ENCODE measurements around the gene SCAMP4.

SCAMP4 gene, protein sequence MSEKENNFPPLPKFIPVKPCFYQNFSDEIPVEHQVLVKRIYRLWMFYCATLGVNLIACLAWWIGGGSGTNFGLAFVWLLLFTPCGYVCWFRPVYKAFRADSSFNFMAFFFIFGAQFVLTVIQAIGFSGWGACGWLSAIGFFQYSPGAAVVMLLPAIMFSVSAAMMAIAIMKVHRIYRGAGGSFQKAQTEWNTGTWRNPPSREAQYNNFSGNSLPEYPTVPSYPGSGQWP

DNA sequence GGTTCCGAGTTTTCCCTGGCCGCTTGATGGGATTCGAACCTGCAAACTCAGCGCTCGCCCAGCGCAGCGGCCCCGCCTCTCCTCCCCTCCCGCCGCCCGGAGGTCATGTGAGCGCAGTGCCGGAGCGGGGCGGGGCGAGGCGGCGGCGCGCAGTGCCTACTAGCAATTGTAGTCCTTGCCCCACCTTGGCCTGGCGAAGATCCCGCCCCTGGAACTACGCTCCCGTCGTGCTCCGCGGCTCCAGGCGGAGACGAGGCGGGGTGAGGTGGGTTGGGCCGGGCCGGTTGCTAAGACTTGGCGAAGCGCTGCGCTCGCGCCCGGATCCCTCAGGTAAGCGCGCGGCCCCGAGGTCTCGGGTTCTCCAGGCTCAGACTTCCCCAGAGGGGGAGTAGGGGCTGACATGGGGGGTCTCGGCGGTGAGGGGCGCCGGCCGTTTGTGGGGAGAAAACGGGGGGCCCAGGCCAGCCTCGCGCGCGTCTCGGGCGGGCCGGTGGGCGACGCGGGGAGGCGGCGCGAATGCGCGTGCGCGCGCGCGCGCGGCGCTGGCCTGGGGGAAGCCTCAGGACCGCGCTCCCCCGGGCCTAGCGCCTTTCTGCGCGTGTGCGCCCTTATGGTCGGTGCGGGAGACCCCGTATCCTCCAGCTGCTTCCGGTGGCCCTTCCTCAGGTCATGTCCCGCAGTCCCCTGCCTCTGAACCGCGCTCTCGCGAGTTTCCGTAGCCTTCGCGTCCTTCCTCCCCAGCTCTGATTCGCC, at the start of gene SCAMP4, which contains the start of gene ADAT3:
Gene SCAMP4 (plus strand): TSS at position 290 of the 753 bp plus-strand sequence. CDS start 9,621 bp downstream, outside the sequence.
Gene ADAT3 (plus strand): TSS at position 290 of the 753 bp plus-strand sequence. CDS start 6,649 bp downstream, outside the sequence.
- peak; percentile 96 for DNase-seq (ENCODE audit: insufficient read length, low spot score)
- FAIRE-seq: peak; percentile 95

DNA sequence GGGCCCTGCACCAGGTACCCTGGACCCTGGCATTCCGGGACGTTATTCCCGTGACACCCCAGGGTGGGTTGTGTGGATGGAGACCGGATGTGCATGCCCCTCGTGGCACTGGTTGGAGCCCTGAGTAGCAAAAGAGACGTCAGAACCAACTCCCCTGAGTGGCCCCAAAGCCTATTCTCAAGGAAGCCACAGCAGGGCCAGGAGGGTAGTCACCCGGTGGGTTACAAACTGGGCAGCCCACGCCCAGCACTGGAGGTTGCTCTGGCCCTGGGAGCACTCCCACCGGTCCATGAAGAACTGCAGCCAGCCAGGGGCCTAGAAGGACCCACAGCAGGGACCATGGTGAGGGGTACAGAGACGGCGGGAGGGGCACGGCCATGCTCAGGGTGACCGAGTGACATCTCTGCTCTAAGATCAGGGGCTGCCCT, 49.4 kb upstream of the SCAMP4 start:
- no peak for FAIRE-seq

DNA sequence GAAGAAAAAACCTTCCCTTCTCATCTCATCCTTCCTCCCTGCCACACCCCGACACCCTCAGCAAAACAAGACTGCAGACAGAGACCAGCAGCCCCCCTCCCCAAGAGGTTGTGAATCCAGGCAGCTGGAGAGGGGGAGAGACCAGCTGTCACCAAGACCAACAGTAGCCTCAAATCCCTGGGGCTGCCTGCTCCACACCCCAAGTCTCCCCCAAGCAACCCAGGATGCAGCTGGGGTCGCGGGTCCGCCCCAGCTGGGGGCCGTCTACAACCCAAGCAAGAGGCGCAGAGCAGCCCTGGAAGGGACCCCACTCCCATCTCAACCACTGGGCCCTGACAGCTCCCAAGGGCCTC, 48.9 kb upstream of the SCAMP4 start:
- FAIRE-seq (peak; percentile 53), DNase-seq (ENCODE audit: insufficient read length, low spot score) (no peak)

More for the DNA sequence above, 49.4 kb upstream of the SCAMP4 start:
- no peak for DNase-seq (ENCODE audit: insufficient read length, low spot score)

DNA sequence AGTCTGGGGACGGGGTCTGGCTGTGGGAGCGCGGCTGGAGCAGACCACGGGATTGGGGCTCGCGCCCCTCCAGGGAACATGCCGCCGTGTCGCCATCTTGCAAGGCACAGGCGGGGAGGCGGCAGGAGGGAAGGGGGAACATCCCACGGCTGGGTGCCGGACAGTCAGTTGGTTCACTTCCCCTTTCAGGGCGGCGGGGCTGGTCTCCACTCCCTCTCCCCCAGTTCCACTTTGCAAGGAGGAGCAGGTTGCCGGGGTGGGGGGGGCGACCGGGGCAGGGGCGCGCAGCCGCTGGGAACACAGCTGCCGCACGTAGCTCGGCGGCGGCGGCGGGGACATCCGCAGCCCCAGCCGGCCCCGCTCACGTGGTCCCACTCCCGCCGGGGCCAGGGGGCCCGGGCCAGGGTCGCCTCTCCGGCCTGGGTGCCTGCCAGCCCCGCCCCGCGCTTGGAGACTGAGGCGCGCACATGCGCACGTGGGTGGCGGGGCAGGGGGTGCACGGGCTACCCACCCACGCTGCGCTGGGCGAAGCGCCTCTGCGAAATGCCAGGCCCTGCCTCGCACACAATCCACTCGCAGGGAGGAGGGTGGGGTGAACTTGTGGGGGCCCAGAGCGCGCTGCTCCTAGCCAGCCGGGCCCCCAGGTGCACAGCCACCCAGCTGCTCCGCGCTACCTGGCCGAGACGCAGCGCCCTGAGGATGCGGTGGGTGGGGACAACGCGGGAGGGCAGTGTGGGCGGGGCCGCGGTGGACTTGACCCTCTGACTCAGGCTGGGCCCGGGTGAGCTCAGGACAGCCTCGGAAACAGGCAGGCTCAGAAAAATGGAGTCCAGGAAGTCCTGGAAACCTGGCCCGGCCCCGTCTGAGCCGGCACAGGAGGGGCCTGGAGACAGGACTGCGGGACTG, 48.2 kb upstream of the SCAMP4 start:
- DNase-seq (ENCODE audit: insufficient read length, low spot score): peak; percentile 94
- FAIRE-seq: peak; percentile 80

DNA sequence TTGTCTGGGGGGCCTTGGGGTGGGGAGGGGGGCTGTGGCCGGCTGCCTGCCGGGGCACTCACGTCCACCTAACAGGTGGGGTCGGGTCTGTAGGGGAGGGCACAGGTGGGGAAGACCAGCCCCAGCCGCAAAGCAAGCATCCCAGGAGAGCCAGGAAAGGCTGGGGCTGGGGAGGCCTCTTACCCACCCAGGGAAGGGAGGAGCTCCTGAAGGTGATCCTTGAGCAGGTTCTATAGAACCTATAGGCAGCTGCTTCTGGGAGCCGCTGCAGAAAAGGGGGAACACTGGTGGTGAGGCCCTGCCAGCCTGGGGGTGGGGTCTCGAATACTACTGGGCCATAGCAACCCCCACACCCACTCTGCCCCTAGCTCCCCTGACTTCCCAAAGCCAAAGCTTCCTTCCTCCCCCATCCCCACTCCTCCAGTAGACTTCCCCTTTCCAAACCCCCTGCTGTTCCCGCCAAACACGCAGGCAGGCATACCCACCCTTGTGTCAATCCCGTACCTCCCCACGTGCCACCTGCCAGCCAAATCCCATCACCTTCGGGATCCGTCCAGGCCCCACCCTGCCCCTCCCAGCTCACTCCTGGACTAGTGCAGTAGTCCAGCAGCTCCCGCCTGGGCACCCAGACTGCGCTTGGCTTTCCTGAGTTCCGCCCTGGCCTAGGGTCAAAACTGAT, 47.4 kb upstream of the SCAMP4 start:
- FAIRE-seq: no peak

DNA sequence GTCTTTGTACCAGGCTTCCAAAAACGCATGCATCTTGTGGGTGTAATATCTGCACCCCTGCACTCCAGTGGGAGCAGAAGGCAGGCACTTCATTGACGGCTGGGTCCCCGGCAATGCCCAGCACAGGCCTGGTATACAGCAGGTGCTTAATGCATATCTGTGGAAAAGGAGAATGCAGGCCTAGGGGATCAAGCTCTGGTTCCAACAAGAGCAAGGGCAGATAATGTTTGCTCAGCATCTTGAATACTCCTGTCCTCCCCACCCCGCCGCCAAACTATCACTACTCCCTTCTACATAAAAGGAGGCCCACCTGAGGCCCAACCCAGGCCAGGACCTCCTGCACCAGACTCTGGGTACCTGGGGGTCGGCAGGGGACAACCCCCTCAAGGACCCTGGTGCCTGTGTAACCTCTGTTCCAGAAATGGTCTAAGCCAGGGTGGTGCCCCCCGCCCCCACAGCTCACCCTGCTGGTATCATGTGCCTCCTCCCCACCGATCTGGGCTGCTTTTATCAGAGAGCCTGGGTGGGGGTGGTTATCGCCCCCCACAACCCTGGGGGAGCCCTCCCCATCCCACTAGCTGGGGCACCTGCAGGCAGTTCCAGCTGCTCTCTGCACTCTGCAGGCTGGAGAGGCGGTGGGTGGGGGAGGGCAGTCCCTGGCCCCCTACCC, 46.7 kb upstream of the SCAMP4 start:
- no peak for FAIRE-seq
- DNase-seq (ENCODE audit: insufficient read length, low spot score): no peak

More for the DNA sequence above, 47.4 kb upstream of the SCAMP4 start:
- DNase-seq (ENCODE audit: insufficient read length, low spot score): no peak

DNA sequence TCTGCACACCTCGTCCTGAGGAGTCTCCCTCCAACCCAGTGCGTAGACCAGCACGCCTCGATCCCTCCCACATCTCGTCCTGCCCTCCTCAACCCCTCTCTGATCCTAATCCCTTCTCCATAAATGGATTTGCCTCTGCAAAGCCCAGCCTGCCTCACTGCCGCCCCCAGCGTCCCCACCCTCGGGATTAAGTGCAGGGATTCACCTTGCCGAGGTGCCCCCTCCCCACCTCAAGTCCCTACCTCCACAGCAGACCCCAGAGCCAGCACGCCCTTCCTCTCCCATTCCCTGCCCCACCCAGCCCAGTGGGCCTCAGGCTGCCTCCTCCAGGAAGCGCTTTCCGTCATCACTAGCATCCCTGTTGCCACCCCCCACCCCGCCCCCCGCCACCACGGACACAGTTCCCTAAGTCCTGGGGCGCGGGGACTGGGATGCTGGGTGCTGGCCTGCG, 45.8 kb upstream of the SCAMP4 start:
- FAIRE-seq (no peak), DNase-seq (ENCODE audit: insufficient read length, low spot score) (no peak)

DNA sequence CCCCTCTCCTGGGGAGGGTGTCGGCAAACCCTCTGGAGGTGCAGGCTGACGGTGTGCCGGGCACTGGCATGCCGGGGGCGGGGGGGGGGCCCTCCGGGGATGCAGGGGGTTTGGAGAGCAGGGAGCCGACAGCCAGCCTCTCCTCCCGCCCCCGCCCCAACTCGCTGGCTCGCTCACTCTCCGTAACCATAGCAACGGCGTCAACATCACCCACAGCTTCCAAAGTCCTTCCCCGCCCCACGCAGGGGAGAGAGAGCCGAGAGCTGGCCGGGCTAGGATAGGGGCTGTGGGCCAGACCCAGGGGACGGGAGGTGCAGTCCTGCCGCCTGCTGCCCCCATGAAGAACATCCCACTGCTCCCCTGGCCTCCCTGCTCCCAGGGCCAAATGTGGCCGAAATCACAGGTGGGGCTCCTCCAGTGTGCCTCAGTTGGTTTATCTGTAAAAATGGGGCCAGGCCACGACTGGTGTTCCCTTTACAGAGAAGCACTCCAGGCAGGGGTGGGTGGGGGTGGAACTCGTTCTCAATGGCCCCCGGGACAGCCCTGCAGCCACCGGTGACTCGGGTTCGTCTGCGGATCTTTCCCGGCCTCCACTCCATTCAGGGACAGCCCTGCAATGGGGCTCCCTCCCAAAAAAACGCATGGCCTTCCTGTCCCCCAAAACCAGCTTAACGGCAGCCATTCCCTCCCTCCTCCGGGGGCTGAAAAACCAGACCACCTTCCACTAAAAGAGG, 45.0 kb upstream of the SCAMP4 start:
- DNase-seq (ENCODE audit: insufficient read length, low spot score) (no peak), FAIRE-seq (no peak)

DNA sequence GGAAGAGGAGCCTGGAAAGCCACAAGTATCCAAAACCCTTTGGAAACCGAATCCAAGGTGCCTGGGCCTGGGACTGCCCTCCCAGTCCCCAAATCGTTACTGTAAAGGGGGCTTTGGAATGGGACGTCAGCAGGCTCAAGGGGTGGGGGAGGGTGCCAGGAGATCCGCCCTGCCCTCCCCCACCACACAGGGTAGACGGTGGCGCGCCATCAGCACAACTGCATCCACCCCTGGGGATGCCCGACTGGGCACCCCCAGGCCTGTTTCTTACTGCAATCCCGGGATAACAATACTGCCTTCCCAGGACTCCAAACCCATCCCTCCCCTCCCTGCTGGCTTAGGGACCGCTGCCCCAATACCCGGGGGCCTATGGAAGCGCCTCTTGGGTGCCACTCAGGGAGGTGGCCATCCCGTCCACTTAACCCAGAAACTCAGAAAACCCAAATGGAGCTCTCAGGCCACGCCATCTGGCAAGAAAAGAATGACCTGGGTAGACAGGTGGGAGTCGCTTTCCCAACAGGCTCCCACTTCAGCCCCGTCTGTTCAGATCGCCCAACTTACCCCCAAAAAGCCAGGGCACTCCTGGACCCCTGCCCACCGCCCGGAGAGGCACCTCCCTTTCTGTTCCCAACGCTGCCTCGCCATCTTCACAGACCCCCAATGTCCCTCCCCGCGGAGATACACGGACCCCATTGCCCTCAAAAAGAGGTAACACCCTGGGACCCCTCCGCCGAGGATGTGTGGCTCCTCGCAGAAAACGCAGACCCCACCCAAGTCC, 44.2 kb upstream of the SCAMP4 start:
- no peak for DNase-seq (ENCODE audit: insufficient read length, low spot score)
- no peak for FAIRE-seq

DNA sequence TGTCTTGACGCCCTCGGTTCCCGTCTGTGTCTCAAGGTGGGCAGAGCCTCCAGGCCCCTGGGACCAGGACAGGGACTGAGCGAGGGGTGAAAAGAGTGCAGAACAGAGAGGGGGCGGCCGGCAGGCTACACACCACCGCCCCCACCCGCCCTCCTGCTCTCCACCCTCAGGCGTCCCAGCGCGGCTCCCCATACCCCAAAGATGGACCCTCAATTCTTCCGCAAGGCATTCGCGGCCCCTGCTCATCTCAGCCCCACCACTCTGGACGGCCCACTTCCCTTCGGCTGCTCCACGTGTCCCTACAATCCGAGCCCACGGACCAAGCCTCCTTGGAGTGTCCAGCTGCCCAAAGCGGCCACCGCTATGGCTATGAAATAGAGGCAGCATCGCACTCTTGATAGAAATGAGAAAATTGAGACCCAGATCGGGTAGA, 43.6 kb upstream of the SCAMP4 start:
- FAIRE-seq (no peak), DNase-seq (ENCODE audit: insufficient read length, low spot score) (no peak)

DNA sequence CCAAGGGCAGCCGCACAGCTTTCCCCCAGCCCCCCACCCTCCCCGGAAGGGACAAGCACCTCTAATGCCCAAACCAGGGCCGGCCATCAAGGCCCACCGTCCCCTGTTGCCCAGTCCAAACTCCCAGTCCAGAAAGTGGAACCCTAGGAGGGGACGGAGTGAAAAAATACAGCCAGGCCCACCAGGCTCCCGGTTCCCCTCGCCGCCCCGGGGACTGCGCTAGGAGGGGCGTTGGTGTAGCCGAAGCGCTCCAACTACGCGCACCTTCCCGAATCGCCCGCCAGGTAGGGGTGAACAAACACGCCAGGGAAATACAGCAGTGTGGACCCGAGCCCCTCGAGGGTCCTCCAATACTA, 43.2 kb upstream of the SCAMP4 start:
- FAIRE-seq (no peak), DNase-seq (ENCODE audit: insufficient read length, low spot score) (no peak)

DNA sequence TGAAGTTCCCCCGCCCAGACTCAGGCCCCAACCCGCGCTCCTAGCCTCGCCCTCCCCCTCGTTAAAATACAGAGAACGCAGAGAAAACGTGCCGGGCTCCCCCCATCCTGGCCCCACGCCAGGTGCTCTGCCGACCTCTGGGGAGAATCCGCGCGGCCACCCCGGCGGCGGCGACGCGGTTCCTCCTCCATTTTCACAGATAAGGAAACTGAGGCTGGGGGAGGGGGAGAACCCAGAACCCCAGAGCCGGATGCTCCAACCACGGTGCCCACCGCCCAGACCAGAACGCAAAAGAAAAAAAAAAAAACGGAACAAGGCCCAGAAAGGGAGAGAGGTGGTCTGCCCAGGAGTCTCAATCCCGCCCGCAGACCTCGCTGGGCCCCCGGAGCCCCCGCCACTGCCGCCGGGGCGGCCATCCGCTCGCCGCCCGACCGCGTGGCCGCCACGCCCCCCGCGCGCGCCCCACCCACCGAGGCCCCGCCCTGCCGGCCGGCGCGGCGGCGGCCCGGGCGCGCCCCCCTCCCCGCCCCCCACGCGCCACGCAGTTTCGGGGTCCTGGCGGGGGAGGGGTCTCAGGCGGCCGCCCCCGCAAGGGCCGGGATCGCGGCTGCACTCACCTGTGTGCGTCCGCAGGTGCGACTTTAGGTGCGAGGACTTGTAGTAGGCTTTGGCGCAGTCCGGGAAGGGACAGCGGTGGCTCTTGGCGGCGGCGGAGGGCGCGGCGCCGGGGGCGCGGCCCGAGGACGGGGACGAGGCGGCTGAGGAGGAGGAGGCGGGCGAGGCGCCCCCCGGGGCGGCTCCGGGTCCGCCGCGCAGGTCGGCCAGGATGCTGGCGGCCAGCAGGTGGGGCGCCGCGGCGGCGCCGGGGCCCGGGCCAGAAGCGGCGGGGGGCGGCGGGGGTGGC, 42.5 kb upstream of the SCAMP4 start:
- FAIRE-seq: no peak
- peak; percentile 70 for DNase-seq (ENCODE audit: insufficient read length, low spot score)

DNA sequence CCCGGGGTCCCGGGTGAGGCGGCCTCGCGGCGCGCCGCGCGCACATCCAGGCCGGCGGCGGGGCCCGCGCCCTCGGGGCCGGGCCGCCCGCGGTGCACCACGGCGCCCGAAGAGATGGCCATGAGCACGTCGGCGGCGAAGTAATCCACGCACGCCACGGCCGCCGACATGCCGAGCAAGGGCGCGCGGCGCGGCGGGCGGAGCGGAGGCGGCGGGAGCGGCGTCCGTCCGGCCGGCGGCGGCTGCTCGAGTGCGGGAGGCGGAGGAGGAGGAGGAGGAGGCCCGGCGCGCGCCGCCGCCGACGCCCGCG, 41.9 kb upstream of the SCAMP4 start, which contains the start of gene KLF16:
Gene KLF16 (minus strand): TSS at position 252 of the 310 bp plus-strand sequence. CDS start 82 bp downstream, at position 170.
- no peak for DNase-seq (ENCODE audit: insufficient read length, low spot score)
- no peak for FAIRE-seq

DNA sequence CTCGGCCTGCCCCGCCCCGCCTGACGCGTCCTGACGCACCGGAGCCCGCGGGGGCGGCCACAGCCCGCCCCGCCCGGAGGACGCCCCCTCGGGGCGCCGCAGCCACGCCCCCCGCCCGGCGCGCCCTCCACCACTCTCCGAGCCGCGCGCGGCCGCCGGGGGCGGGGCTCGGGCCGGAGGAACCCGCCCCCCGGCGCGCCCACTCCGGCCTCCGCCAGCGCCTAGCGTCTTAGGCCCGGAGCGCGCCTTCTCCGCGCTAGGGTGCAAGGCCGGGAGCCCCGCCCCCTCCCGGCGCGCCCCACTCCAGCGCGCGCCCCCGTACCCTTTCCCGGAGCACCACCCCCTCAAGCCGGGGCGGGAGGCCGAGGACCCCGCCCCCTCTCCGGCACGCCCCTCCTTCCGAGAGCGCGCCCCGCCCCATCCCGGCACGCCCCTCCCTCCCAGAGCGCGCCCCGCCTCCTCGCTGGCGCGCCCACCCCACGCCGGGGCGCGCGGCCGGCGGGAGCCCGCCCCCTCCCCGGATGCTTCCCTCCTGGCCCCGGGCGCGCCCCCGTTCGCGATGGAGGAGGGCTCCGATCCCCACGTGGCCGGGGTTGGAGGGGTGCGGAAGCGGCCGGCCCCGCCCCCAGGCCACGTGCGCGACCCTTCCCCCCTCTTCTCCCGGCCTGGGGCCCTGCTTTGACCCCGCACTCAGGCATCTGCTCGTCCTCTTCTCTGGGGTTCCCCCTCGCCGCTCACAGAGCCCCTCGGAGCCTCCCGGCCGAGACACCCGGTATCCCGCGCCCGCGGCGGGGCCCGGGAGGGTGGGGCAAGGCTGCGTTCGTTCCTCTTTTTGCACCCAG, 41.3 kb upstream of the SCAMP4 start:
- peak; percentile 95 for DNase-seq (ENCODE audit: insufficient read length, low spot score)
- peak; percentile 92 for FAIRE-seq

DNA sequence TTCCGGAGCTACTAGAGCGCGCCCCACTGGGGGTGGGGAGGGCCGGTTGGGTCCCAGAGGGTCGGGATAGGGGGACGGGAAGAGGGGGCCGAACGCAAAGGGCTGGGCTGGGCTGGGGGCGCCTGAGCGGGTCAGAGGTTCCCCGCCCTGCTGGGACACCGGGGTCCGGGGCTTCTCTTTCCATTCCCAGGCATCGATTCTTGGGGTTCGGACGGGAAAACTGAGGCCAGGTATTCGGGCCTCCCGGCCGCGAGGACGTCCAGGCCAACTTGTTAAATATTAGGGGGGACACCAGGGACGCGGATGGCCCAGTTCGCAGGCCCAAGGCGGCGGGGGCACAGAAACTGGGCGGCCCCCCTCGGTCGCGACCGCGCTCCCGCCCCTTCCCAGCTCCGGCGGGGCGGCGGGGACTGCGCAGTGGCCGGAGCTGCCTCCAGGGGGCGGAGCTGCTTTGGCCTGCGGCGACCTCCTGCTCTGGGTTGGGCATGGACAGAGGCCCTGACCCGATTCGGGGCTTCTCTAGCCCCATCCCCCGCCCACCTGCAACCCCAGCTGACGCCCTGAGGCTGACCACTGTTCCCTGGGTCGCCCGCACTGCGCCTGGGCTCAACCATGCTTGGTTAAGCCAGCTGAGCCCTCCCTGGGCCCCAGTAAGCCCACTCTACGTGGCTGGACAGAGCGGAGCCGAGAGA, 40.6 kb upstream of the SCAMP4 start:
- FAIRE-seq: no peak

More for the DNA sequence above, 40.6 kb upstream of the SCAMP4 start:
- peak; percentile 90 for DNase-seq (ENCODE audit: insufficient read length, low spot score)
